Lung (tissue), 12 donors: ENCODE data around the gene CDHR5. TPM values are rescaled to one million over a fixed set of nuclear protein-coding genes. Genes with fewer than 3 reads are reported as not detected.
"Not testable (repeated sequence)": the region's sequence is repeated elsewhere in the genome, so short reads cannot be mapped to it uniquely, and the experiment has no call there.

Experiments used
- ATAC-seq: fragments of 200-7000 bp; cut with Tn5 transposase; one replicate; pipeline ENCODE4 v1.9.1; 2020; ENCODE audit warnings: moderate number of reproducible peaks; ENCODE audit not compliant: insufficient read depth, low FRiP score
- DNase-seq, 3 donors: peaks; one replicate each; pipeline ENCODE4 v3.0.0-alpha.2; 2013 to 2017
- H3K27ac ChIP-seq, 2 donors: one replicate each; pipeline ENCODE4 v1.5.1; 2013; ENCODE audit warnings: mild to moderate bottlenecking in 2 of 2, moderate library complexity in 2 of 2, control low read depth in 1 of 2, inconsistent platforms in 1 of 2, low read depth in 1 of 2, low read length in 1 of 2
- H3K27me3 ChIP-seq, 3 donors: one replicate each; pipeline ENCODE4 v1.5.1; 2013; ENCODE audit warnings: low read length in 2 of 3; ENCODE audit not compliant: control insufficient read depth in 3 of 3, insufficient read depth in 3 of 3
- H3K36me3 ChIP-seq, 4 donors: one replicate each; pipeline ENCODE4 v1.5.1; 2013; ENCODE audit warnings: low read length in 4 of 4, mild to moderate bottlenecking in 1 of 4, moderate library complexity in 1 of 4; ENCODE audit not compliant: control insufficient read depth in 4 of 4, insufficient read depth in 4 of 4
- H3K4me1 ChIP-seq, 5 donors: one replicate each; pipeline ENCODE4 v1.5.1; 2013; ENCODE audit warnings: low read length in 5 of 5, mild to moderate bottlenecking in 2 of 5, moderate library complexity in 1 of 5; ENCODE audit not compliant: control insufficient read depth in 5 of 5, insufficient read depth in 5 of 5
- H3K4me3 ChIP-seq: one replicate; pipeline ENCODE4 v1.5.1; 2013; ENCODE audit warnings: mild to moderate bottlenecking, control low read depth, moderate library complexity
- H3K9ac ChIP-seq, 2 donors: one replicate each; pipeline ENCODE4 v1.5.1; 2013; ENCODE audit warnings: low read length in 2 of 2, control low read depth in 1 of 2; ENCODE audit not compliant: insufficient read depth in 1 of 2
- H3K9me3 ChIP-seq, 4 donors: one replicate each; pipeline ENCODE4 v1.5.1; 2013; ENCODE audit warnings: low read length in 3 of 4, mild to moderate bottlenecking in 1 of 4, moderate library complexity in 1 of 4; ENCODE audit not compliant: control insufficient read depth in 4 of 4, insufficient read depth in 3 of 4
- CTCF ChIP-seq: IDR thresholded peaks from 2 replicates; pipeline ENCODE4 v1.5.1; 2012; ENCODE audit warnings: mild to moderate bottlenecking; ENCODE audit errors: control extremely low read depth, extremely low read depth
- WGBS, 2 donors: extraction: QIAGEN DNeasy Blood & Tissue Kit; methylation state at CpG; one replicate each; pipeline ENCODE4 v1.1.7; 2013; 5-methylcytosine and 5-hydroxymethylcytosine counted together
- polyA plus RNA-seq, 2 donors: library from polyadenylated mRNA; stranded (reverse); fragments of 200-250 nt; gene quantifications; one replicate each; pipeline ENCODE4 v1.2.1, GENCODE V29; 2013
- total RNA-seq, 2 donors: library from RNA; depleted of rRNA in 1 of 2; stranded (reverse); fragments of >200 nt in 1 of 2; gene quantifications; one replicate each; pipeline ENCODE4 v1.2.1, GENCODE V29; 2014 to 2021
- donor health status: control.
- donor health status: control.
- donor health status: Bipolar disorder and iron deficiency.
- donor health status: healthy.
- donor health status: DM: yes; HTN: yes; CAD: no.

The CDHR5 gene
- total and polyA plus RNA-seq, 4 donors, result 0.02 to 0.10 TPM; not detected in 2

- 81 to 84% methylated on average over 30 of the region's 30 CpGs for WGBS, 2 donors
- TF ChIP-seq CTCF, result no peak
- peaks cover 0 to 4% (median 0%) of the 10 kb centered on the region in 4 donors for H3K9me3 ChIP-seq
- H3K36me3 ChIP-seq, result peaks cover 0 to 28% (median 4%) of the 10 kb centered on the region in 4 donors
- H3K4me3 ChIP-seq, result no peak overlapping the region
- H3K9ac ChIP-seq, result no peak overlapping the region
- H3K4me1 ChIP-seq, result peaks cover 0 to 2% (median 0%) of the 10 kb centered on the region in 5 donors
- no peak overlapping the region for H3K27ac ChIP-seq
- ATAC-seq, result no peak
- DNase-seq, result peak in 2 of 3 donors; percentile 24 to 57
- H3K27me3 ChIP-seq, result no peaks in the 10 kb centered on the region
Observed at GRCh38 chr11:655036-655726, 30.4 kb upstream of the CDHR5 start.

GRCh38 chr11:654444-654843 is 29.7 kb upstream of the CDHR5 start:
- not testable (repeated sequence) for H3K4me1 ChIP-seq
- whole genome bisulfite sequencing, 2 donors, result 89 to 95% methylated on average over 12 of the region's 12 CpGs
- peaks cover 0 to 26% (median 1%) of the 10 kb centered on the region in 4 donors for H3K36me3 ChIP-seq

GRCh38 chr11:653837-654236 is 29.1 kb upstream of the CDHR5 start:
- DNase-seq, result no peak
- Histone ChIP-seq H3K4me1 (peaks cover 0 to 2% (median 0%) of the 10 kb centered on the region in 5 donors), H3K9ac (no peak overlapping the region), H3K4me3 (no peak overlapping the region), H3K9me3 (peaks cover 0 to 4% (median 0%) of the 10 kb centered on the region in 4 donors), H3K27me3 (no peaks in the 10 kb centered on the region), H3K36me3 (peaks cover 0 to 25% (median 0%) of the 10 kb centered on the region in 4 donors), H3K27ac (no peak overlapping the region)
- TF ChIP-seq CTCF, result no peak
- 93 to 96% methylated on average over 15 of the region's 15 CpGs for WGBS, 2 donors
- ATAC-seq, result no peak

More at GRCh38 chr11:654444-654843, 29.7 kb upstream of the CDHR5 start:
- ATAC-seq, H3K4me3 ChIP-seq, DNase-seq, H3K27ac ChIP-seq, H3K9ac ChIP-seq, H3K27me3 ChIP-seq, H3K9me3 ChIP-seq: not testable (repeated sequence)

- H3K27me3 ChIP-seq, DNase-seq, H3K9me3 ChIP-seq, H3K9ac ChIP-seq, H3K4me1 ChIP-seq, ATAC-seq, H3K27ac ChIP-seq, H3K4me3 ChIP-seq: not testable (repeated sequence)
- WGBS, 2 donors, result 68 to 77% methylated on average over 14 of the region's 14 CpGs
- peaks cover 0 to 22% (median 1%) of the 10 kb centered on the region in 4 donors for H3K36me3 ChIP-seq
Observed at GRCh38 chr11:653136-653535, 28.4 kb upstream of the CDHR5 start.
